CD4-positive, alpha-beta T cell treated with Interleukin-15 for 4 hours (primary cell): ENCODE measurements around the gene PPP1R1A.
A peak's percentile ranks its signal among the peaks of the same experiment; 100 is the strongest.

ENCODE experiments used
- DNase-seq: peaks from one replicate; pipeline ENCODE4 v3.0.0-alpha.2; 2020; ENCODE audit warnings: low spot score

PPP1R1A gene

GRCh38 chr12:54571193-54572188 lies 17.0 kb downstream of the PPP1R1A start:
- no peak for DNase-seq

DNA sequence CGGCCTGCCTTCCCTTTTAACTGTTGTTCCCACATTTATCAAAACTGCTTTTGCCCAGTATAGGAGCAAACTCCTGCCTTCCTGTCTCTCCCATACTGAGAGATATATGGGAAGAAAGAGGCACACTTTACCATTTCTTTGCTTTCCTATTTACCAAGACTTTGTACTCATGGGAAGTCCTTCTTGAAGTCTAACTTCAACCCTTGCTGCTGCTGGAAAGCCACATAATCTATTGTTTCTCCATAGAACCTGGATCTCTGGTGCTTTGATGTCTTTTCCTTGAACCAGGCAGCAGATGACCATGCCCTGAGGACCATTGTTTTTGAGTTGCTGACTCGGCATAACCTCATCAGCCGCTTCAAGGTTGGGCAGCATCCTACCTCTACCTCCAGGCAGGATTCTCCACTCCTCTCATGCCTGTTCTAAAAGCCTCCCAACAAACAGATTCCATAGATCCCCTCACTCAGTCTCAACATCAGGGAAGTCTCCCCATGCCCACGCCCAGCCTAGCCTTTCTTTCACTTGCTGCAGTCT lies 18.4 kb downstream of the PPP1R1A start:
- DNase-seq: no peak

DNA sequence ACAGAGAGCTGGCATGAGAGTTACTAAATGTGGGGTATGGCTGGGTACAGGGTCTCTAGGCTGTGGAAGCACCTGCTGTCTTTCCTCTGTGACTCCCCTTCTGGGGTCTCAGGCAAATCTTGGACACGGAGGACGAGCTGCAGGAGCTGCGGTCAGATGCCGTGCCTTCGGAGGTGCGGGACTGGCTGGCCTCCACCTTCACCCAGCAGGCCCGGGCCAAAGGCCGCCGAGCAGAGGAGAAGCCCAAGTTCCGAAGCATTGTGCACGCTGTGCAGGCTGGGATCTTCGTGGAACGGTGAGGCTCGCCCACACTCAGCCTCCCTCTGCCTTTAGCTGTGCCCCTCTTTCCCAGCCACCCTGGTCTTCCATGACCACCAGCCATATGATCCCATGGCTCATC lies 19.4 kb downstream of the PPP1R1A start:
- no peak for DNase-seq

GRCh38 chr12:54566792-54567191 lies 21.7 kb downstream of the PPP1R1A start:
- DNase-seq: no peak

DNA sequence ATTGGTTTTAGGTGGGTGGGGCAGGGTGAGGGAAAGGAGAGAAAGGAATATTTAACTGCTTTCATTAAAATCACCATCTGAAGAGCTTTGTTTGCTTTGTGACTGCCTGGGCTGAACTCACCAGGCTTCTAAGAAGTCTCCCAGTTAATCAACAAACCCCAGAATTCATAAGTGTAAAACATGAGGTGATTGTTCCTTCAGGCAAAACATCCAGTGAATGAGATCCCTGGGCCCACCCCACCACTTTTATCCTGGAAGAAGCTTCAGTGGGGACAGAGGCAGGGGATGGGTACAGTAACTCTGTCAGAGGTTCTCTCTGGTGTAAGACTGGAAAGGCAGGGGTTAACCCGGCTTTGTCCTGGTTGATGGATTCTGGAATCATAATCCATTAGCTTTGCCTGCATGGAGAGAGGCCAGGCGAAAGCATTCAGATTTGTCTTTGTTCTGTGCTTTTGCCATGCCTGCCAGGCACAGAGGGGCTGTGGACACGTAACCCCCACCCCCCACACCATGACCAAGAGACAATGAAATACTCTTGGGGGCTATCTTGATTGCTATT lies 22.4 kb downstream of the PPP1R1A start:
- no peak for DNase-seq

DNA sequence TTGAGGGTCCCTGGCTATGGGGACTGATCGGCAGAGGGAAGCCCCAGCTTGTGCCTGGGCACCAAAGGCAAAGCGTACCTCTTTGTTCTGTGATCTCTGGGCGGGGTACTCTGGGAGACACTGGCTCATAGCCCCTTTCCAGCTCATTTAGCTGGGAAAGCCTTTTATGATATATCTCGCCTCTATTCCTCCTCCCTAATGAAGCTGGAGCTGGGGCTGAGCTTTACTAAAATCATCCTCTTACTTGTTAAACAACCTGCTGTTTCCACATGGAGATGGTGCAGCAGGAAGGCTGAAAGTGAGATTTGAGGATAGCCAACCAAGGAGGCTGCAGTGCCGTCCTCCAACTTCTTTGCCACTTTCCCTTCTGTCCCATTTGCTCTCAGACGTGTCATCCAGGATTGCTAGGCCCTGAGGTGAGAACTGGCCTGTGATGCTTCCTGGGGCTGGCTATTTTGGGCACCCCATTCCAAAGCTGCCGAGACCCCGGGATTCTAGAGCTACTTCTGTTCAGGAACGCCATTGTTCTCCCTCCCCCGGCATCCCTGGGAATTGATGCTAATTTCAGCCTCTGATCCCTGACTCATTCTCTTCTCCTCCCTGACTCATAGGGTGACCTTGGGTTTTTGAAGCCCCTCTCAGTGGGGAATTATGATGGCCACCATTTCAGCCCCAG lies 23.0 kb downstream of the PPP1R1A start:
- no peak for DNase-seq

GRCh38 chr12:54564768-54565167 lies 23.7 kb downstream of the PPP1R1A start:
- no peak for DNase-seq

DNA sequence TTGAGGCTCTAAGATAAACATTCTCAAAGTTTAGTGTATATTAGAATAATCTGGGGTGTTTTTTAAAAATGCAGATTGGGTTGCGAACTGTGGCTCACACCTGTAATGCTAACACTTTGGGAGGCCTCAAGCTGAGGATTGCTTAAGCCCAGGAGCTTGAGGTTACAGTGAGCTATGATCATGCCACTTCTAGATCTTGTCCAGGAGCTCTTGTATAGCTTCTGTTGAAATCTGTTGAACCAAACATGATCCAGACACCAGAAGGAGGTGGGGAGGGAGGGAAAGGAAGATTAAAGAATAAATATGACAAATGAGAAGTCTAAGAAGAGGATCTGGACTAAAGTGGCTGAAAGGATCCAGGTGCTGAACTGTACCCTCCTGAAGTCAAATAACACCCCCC lies 24.7 kb downstream of the PPP1R1A start:
- DNase-seq: no peak

GRCh38 chr12:54562750-54563356 lies 25.6 kb downstream of the PPP1R1A start:
- no peak for DNase-seq

GRCh38 chr12:54561164-54561563 lies 27.3 kb downstream of the PPP1R1A start:
- DNase-seq: no peak

DNA sequence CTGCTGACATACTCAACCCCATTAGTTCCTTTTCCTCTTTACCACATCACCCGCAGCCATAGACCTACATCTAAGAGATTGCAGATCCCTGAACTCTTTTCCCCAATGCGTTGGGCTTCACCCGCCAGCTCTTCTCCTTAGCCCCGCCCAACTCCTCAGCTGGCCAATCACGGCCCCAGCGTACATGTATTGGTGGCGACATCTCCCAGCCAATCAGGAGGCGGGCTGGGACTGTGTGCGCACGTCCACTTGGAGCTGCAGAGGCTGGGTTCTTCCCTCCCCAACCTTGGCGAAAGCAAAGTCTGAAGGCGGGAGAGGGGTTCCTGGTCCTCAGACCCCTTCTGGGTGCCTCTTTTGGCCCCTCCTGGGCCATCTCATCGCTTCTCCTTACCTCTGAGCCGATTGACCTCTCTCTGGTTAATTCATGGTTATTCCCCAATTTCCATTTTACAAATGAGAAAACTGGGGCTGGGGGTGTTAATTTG lies 28.0 kb downstream of the PPP1R1A start:
- DNase-seq: peak; percentile 88

DNA sequence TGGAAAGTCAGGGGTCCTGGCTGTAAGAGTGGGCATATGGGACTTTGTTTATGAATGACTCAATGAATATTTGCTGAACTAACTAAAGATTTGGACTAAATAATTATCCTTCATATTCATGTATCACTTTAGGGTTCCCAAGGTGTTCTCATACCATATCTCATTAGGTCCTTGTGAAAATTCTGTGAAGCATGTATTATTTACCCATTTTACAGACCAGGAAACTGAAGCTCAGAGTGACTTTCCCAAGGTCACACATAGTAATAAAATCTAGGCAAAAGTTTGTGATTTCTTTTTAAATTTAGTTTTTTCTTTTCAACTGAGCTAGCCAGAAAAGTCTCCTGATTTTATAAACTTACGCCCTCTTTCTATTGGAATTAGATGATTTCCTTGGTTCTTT lies 29.7 kb downstream of the PPP1R1A start:
- no peak for DNase-seq

DNA sequence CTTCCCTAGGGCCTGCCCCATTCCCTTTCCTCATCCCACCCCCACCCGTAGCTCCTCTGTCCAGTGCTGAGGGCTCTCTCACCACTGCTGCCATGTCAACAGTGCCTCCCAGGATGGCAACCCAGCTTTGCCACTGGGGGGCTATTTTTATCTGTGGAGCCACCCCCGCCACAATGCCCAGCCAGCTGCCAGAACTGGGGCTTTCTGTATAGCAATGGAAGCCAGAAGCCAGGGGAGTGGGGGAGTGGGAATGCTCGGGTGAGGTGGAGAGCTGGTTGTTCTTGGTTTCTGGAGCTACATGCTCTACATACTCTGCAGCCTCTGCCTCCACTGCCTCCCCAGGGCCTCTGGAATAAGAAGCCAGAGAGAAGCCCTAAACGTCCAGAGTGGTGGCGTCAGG lies 30.1 kb downstream of the PPP1R1A start:
- no peak for DNase-seq

DNA sequence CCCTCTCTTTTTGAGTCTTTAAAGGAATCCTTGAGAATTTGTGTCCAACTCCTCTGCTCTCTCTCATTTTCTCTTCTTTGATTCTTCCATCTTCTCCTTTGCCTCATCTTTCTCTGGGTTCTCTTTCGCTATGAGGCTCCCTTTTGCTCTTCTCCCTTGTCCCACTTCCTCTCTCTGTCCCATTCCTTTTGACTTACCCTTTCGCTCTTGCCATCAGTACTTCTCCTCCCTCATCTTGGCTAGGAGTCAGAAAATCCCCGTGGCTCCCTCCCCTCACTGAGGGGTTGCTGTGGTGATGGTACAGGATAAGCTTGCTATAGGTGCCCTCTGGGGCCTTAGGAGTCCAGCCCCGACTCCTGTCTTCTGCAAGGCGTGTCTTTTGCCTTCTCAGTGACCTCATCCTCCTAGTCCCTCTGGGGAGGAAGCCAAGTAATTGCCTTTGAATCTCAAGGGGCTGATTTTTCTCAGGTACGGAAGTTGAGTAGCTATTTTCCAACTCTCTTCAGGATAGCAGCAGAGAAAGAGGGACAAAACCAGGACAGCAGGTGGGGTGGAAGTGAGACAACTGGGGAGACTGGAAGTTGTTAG lies 32.7 kb downstream of the PPP1R1A start:
- no peak for DNase-seq

- DNase-seq: peak; percentile 9
These were observed 38.5 kb downstream of the PPP1R1A start for GRCh38 chr12:54549774-54550451.

DNA sequence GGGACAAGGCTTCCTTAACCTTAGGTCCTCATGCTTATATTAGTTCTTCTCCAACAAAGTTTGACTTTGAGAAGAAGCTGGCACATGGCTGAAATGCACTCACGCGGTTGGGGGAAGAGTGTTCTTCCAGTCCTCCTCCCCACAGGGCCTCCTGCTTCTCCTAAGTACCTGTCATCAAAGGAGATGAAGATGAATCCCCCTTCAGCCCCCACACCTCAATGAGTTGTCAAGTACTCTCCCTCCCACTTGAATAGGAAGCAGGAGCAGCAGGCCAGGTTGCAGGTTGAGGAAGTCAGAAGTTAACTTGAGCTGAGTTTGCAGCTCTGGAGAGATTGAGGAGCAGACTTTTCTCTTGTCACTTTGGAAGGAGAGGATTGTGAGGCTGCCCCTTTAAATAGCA lies 41.9 kb downstream of the PPP1R1A start:
- no peak for DNase-seq

GRCh38 chr12:54544743-54545142 lies 43.7 kb downstream of the PPP1R1A start:
- DNase-seq: no peak

GRCh38 chr12:54543526-54543925 lies 44.9 kb downstream of the PPP1R1A start:
- DNase-seq: no peak

DNA sequence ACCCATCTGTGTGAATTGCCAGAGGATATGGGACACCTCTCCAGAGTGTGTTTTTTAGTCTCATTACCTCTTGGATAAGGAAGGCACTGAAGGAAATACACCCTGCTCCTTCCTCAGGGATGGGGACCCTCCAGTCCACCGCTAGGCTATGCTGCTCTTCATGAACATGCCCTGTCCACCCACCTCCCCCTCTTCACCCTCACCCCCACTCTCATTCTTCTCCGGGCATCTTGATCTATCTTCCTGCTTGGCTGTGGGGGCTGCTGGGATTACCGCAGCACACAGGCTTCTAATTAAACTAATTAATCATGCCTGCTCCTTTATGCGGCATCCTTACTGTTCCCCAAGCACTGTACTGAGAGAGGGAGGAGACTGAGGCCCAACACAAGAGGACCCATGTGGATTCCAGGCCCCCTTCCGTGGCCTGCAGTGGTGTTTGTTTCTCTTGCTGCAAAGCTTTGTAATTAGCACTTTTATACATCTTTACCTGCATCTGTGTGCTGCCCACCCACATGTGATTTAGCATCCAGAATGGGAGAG lies 46.6 kb downstream of the PPP1R1A start:
- no peak for DNase-seq

DNA sequence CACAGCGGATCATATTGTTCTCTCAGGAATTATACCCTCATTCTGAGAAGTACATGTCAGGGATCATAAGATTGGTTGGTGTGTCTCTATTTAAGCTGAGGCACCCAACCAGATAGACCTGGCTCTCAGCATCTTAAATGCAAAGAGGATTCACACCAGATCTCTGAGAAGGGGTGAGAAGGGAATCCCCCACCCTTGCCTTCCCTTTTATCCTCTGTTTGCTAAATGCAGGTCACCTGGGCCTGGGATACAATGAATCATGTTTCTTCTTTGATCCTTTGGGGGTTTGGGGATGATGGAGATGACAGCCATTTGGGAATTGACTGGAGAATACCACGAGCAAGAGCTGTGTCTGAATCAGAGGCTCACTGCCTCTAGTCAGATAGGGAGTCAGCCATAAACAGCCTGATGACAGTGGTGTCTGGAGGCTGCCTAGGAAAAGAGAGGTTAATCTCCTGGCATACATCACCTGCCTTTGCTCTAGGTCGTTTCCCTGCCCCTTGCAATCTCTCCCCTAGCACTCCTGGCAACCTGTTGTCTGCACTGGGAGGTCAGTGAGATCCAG lies 50.2 kb downstream of the PPP1R1A start:
- no peak for DNase-seq

DNA sequence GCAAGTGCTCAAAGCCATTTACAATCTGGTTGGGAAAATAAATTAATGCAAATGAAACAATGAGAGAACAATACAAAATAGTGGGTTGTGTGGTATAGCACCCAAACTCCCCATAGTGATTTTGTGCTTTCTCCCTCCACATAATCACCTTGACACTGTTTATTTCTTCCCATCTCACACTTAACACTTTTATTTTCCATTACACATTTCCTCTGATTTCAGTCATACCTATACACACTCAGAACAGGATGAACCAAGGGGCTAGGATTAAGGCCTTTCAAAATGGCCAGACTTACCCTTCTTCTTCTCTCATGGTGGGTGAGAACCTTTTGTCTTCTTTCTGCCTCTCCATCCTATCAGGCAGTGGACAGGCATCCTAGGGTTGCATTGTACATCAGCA lies 53.0 kb downstream of the PPP1R1A start:
- DNase-seq: no peak
